Hepatocyte (in vitro differentiated cells): ENCODE measurements around the gene MZF1. TPM values are rescaled to one million over a fixed set of nuclear protein-coding genes. Genes with fewer than 3 reads are reported as not detected.

Experiments used
- DNase-seq: peaks from one replicate; pipeline ENCODE4 v3.0.0-alpha.2; 2016; ENCODE audit warnings: low spot score
- H2AFZ ChIP-seq: fragments of 200-600 bp; sonication (generic); 2 replicates; pipeline ENCODE4 v1.6.0; 2016; ENCODE audit warnings: antibody characterized with exemption, mild to moderate bottlenecking
- H3K27ac ChIP-seq: fragments of 200-600 bp; sonication (generic); 2 replicates; pipeline ENCODE4 v1.5.1; 2016; ENCODE audit warnings: mild to moderate bottlenecking
- H3K27me3 ChIP-seq: fragments of 200-600 bp; sonication (generic); 2 replicates; pipeline ENCODE4 v1.6.1; 2016
- H3K36me3 ChIP-seq: fragments of 200-600 bp; sonication (generic); replicated peaks from 2 replicates; pipeline ENCODE4 v1.5.1; 2016; ENCODE audit warnings: low read depth; ENCODE audit not compliant: insufficient read depth
- H3K4me1 ChIP-seq: fragments of 200-600 bp; sonication (generic); 2 replicates; pipeline ENCODE4 v1.5.1; 2016; ENCODE audit warnings: mild to moderate bottlenecking, moderate library complexity; ENCODE audit not compliant: insufficient read depth
- H3K4me2 ChIP-seq: fragments of 200-600 bp; sonication (generic); 2 replicates; pipeline ENCODE4 v1.6.0; 2016
- H3K4me3 ChIP-seq: fragments of 200-600 bp; sonication (generic); 2 replicates; pipeline ENCODE4 v1.5.1; 2016; ENCODE audit warnings: mild to moderate bottlenecking
- H3K79me2 ChIP-seq: fragments of 200-600 bp; sonication (generic); 2 replicates; pipeline ENCODE4 v1.6.0; 2017; ENCODE audit warnings: mild to moderate bottlenecking
- H3K9me2 ChIP-seq: fragments of 200-600 bp; sonication (generic); replicated peaks from 2 replicates; pipeline ENCODE4 v1.6.0; 2017; ENCODE audit warnings: mild to moderate bottlenecking; ENCODE audit not compliant: insufficient read depth
- H3K9me3 ChIP-seq: fragments of 200-600 bp; sonication (generic); 2 replicates; pipeline ENCODE4 v1.5.1; 2016; ENCODE audit warnings: low read depth, mild to moderate bottlenecking
- H4K20me1 ChIP-seq: fragments of 200-600 bp; sonication (generic); 2 replicates; pipeline ENCODE4 v1.6.0; 2016; ENCODE audit warnings: mild to moderate bottlenecking; ENCODE audit not compliant: insufficient read depth, poor library complexity, severe bottlenecking
- EZH2 ChIP-seq: fragments of 200-600 bp; sonication (generic); IDR thresholded peaks from 2 replicates; pipeline ENCODE4 v1.6.1; 2016; ENCODE audit warnings: antibody characterized with exemption, mild to moderate bottlenecking, borderline replicate concordance
- EZH2phosphoT487 ChIP-seq: fragments of 200-600 bp; sonication (generic); IDR thresholded peaks from one replicate; pipeline ENCODE4 v1.6.1; 2018; ENCODE audit warnings: antibody characterized with exemption, mild to moderate bottlenecking, low read depth, moderate library complexity; ENCODE audit not compliant: unreplicated experiment, severe bottlenecking
- WGBS: methylation state at CpG from one replicate; pipeline ENCODE4 v1.1.6; 2016; ENCODE audit warnings: low lambda C conversion rate; ENCODE audit errors: missing lambda C conversion rate; 5-methylcytosine and 5-hydroxymethylcytosine counted together
- polyA plus RNA-seq: library from polyadenylated mRNA; unstranded; fragments of >200 nt; fragmentation: Nextera tagmentation; extraction: Ambion mirVana; gene quantifications from 2 replicates; pipeline ENCODE4 v1.2.1, GENCODE V29; 2016
- total RNA-seq: library from RNA; depleted of rRNA; stranded (reverse); fragments of >200 nt; gene quantifications from 2 replicates; pipeline ENCODE4 v1.2.3, GENCODE V29; 2014
- TF ChIP-seq, protein P1 (sequence below): fragments of 200-600 bp; sonication (generic); IDR thresholded peaks from 2 replicates; pipeline ENCODE4 v1.5.1; 2016; ENCODE audit warnings: antibody characterized with exemption, mild to moderate bottlenecking; ENCODE audit not compliant: poor library complexity

The MZF1 gene
- total and polyA plus RNA-seq, 2 experiments from 2014 or later: 19.9 to 23.5 TPM

DNA sequence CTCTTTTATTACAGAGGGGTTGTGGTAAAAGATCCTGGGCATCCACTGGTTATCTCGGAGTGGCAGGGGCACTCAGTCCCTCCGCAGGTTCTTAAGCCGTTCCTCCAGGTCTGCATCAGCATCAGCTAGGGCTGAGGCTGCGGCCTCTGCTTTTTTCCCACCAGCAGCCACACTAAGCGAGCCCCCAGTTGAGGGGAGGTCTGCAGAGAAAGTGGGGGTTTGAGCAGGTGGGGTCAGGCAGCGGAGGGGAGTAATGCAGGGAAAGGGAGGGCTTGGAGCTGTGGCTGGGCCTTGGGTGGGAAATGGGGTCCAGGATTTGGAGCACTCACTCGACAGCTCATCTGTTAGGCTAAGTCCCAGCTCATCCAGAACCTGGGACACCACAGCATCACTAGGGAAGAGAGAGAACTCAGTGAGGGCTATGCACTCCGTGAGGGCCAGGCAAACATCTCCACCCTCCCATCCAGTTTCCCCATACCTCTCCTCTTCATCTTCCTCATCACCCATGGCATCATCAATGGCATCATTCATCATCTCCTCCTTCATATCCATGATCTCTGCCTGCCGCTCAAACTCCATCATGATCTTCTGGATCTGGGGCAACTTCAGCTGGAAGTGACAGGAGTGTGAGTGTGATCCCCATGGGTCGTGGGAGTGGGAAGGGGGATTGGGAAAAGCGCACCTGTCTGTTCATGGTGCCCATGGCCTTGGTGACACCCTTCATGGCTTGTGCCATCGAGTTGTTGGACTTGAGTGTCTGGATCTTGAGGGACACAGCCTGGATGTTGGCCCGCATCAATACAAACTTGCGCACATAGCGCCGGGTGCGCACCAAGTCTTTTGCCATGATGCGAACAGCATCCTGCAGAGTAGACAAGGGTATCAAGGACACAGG, 21.3 kb downstream of the MZF1 start:
- no peak overlapping the region for H3K4me2 ChIP-seq
- no peaks in the 10 kb centered on the region for H3K9me3 ChIP-seq
- no peaks in the 10 kb centered on the region for H3K9me2 ChIP-seq
- H3K36me3 ChIP-seq: peaks cover 4% of the 10 kb centered on the region
- peaks cover 20% of the 10 kb centered on the region for H3K4me1 ChIP-seq
- TF ChIP-seq, protein P1, sequence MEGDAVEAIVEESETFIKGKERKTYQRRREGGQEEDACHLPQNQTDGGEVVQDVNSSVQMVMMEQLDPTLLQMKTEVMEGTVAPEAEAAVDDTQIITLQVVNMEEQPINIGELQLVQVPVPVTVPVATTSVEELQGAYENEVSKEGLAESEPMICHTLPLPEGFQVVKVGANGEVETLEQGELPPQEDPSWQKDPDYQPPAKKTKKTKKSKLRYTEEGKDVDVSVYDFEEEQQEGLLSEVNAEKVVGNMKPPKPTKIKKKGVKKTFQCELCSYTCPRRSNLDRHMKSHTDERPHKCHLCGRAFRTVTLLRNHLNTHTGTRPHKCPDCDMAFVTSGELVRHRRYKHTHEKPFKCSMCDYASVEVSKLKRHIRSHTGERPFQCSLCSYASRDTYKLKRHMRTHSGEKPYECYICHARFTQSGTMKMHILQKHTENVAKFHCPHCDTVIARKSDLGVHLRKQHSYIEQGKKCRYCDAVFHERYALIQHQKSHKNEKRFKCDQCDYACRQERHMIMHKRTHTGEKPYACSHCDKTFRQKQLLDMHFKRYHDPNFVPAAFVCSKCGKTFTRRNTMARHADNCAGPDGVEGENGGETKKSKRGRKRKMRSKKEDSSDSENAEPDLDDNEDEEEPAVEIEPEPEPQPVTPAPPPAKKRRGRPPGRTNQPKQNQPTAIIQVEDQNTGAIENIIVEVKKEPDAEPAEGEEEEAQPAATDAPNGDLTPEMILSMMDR: no peak
- TF ChIP-seq EZH2: no peak
- no peak overlapping the region for H3K27ac ChIP-seq
- 96% methylated on average over 17 of the region's 18 CpGs for WGBS
- no peak overlapping the region for H3K4me3 ChIP-seq
- H2AFZ ChIP-seq: no peak overlapping the region
- peaks cover 22% of the 10 kb centered on the region for H4K20me1 ChIP-seq
- no peaks in the 10 kb centered on the region for H3K27me3 ChIP-seq
- H3K79me2 ChIP-seq: peaks cover 60% of the 10 kb centered on the region
- DNase-seq: peak; percentile 4

DNA sequence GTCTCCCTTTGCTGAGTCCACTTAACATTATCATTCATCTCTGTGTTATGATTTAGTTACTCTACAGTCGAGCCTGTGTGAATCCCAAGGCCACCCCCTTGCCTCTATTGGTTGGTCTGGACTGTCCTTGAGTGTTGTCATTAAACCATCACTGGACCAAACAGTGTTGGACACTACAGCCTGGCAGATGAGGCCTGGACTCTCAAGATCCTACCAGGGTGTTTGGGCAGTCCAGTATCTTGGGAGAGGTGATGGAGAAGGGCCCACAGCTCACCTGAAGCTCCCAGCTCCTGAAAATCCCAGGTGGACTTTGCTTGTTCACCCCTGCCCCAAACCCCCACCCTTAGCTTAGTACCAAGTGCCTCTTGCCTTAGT, 22.0 kb downstream of the MZF1 start:
- peaks cover 4% of the 10 kb centered on the region for H3K36me3 ChIP-seq
- TF ChIP-seq, protein P1: no peak
- no peak for TF ChIP-seq EZH2phosphoT487
- TF ChIP-seq EZH2: no peak
- no peaks in the 10 kb centered on the region for H3K9me2 ChIP-seq
- H3K79me2 ChIP-seq: peaks cover 60% of the 10 kb centered on the region
- H2AFZ ChIP-seq: no peak overlapping the region
- no peak for DNase-seq
- peaks cover 29% of the 10 kb centered on the region for H4K20me1 ChIP-seq
- no peaks in the 10 kb centered on the region for H3K9me3 ChIP-seq
- no peaks in the 10 kb centered on the region for H3K27me3 ChIP-seq
- no peak overlapping the region for H3K4me3 ChIP-seq
- no peak overlapping the region for H3K27ac ChIP-seq
- peaks cover 23% of the 10 kb centered on the region for H3K4me1 ChIP-seq
- 91% methylated on average over 1 of the region's 1 CpG for WGBS
- no peak overlapping the region for H3K4me2 ChIP-seq

DNA sequence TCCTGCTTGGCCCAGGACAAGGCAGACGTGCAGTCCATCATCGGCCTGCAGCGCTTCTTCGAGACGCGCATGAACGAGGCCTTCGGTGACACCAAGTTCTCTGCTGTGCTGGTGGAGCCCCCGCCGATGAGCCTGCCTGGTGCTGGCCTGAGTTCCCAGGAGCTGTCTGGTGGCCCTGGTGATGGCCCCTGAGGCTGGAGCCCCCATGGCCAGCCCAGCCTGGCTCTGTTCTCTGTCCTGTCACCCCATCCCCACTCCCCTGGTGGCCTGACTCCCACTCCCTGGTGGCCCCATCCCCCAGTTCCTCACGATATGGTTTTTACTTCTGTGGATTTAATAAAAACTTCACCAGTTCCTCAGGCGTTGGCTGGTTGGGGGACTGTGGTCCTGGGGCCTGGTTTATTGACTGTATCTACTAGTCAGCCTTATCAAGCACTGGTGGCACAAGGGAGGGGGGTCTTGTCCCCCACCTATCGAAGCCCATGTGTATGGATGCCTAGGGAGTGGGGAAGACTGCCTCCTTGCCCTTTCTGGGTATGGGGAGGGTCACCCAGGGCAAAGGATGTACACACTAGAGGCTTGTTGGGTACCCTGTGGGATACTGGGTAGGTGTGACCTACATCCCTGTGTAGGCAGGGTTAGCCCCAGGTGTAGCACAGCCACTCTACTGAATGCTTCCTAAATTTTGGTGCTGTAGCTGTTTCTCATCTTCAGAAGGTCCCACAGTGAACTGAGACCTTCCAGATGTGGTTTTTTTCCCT, 22.6 kb downstream of the MZF1 start:
- H4K20me1 ChIP-seq: peaks cover 35% of the 10 kb centered on the region
- H3K4me1 ChIP-seq: peaks cover 28% of the 10 kb centered on the region
- no peak for DNase-seq
- H3K9me3 ChIP-seq: no peaks in the 10 kb centered on the region
- TF ChIP-seq, protein P1: no peak
- TF ChIP-seq EZH2phosphoT487 (no peak), EZH2 (no peak)
- H3K4me3 ChIP-seq: no peak overlapping the region
- H3K9me2 ChIP-seq: no peaks in the 10 kb centered on the region
- H3K27ac ChIP-seq: no peak overlapping the region
- WGBS: 94% methylated on average over 13 of the region's 13 CpGs
- H2AFZ ChIP-seq: no peak overlapping the region
- peaks cover 4% of the 10 kb centered on the region for H3K36me3 ChIP-seq
- H3K27me3 ChIP-seq: no peaks in the 10 kb centered on the region
- H3K4me2 ChIP-seq: no peak overlapping the region
- peaks cover 60% of the 10 kb centered on the region for H3K79me2 ChIP-seq
